Umbilical cord (tissue), 2 donors: ENCODE data around the gene UCN3. TPM values are rescaled to one million over a fixed set of nuclear protein-coding genes. Genes with fewer than 3 reads are reported as not detected.
"Not testable (repeated sequence)": the region's sequence is repeated elsewhere in the genome, so short reads cannot be mapped to it uniquely, and the experiment has no call there.

Experiments used
- DNase-seq: peaks from one replicate; pipeline ENCODE4 v3.0.0-alpha.2; 2015; ENCODE audit warnings: low spot score
- total RNA-seq: library from RNA; depleted of rRNA; stranded (reverse); fragments of >200 nt; gene quantifications from one replicate; pipeline ENCODE4 v1.2.3, GENCODE V29; 2014; ENCODE audit warnings: low replicate concordance; ENCODE audit not compliant: insufficient read depth

Gene UCN3
- total RNA-seq, 1 donor from 2014 or later = not detected

GRCh38 chr10:5406918-5407317, 42.2 kb downstream of the UCN3 start:
- no peak for DNase-seq

GRCh38 chr10:5410787-5411186, 46.0 kb downstream of the UCN3 start:
- not testable (repeated sequence) for DNase-seq

DNA sequence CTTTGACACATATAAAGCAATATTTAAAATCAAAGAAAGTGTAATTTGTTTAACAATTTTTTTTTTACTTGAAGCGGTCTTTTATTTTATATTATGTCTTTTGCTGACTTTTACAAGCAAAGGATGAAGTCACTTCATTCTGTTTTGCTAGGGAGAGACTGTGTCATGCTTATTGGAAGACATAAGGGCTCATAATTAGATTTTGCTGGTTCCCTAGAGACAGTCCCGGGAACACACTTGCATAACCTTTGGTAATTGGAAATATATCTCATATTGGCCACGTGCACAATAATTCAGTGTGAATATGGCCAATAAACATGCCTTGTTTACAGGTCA, 47.1 kb downstream of the UCN3 start:
- DNase-seq = no peak

- peak; percentile 86 for DNase-seq
Measured at GRCh38 chr10:5412277-5412941, 47.6 kb downstream of the UCN3 start, which contains the start of gene NET1. NET1 (plus strand) TSS chr10:5412557; CDS start chr10:5412693, 136 bp downstream.

DNA sequence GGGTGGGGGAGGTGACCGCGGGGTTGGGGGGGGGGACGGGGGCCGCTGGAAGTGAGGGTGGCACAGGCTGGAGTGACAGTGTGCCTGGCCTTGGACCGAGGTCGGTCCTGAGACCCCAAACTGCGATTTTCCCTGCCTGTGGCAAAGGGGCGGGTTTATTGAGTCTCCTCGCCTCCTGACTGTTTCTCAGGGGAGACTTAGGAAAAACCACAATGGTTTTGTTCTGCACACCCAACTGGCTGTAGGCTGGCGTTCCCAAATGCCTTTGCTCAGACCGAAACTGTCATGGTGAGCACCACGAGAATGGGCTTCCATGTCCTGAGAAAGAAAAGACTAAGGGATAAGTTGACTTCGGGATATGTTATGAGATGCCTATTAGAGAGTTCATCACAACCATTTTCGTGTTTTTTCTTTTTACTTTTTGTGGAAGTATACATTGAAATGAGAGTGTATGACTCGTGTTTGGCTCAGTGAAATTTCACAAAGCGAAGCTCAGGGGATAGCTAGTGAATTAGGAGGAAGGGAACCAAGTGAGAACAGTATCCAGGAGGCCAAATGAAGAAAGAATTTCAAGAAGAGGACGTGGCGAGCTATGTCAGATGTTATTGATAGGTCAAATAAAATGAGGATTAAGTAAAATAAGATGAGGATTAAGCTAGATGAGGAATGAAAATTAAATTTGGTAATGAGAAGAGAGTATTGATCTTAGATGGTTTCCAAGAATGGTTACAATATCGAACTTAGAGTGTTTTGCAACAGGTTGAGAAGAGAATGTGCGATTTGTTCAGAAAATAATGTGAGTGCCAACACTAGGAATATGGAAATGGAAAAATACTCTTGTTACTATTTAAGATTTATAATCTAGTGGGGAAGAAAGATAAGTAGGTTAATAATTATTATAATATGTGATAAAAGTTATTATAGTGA, 48.5 kb downstream of the UCN3 start:
- DNase-seq = peak; percentile 19

DNA sequence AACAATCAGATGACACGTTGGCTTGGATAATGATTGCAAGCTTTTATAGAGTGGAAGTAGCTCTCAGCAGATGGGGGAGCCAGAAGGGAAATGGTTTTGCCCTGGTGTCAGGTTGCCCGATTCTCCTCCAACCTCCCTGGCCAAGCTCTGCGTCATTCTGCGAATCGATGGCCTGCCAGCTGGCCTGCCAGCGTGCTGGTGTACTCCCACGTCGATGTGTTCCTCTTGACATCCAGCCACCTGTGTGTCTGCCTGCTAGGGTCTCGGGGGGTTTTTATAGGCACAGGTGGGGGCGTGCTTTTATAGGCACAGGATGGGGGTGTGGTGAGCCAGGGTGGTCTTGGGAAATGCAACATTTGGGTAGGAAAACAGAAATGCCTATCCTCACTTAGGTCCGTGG, 52.2 kb downstream of the UCN3 start:
- no peak for DNase-seq

GRCh38 chr10:5418584-5418983, 53.8 kb downstream of the UCN3 start:
- no peak for DNase-seq

- DNase-seq = no peak
Measured at GRCh38 chr10:5419466-5420094, 54.8 kb downstream of the UCN3 start.

DNA sequence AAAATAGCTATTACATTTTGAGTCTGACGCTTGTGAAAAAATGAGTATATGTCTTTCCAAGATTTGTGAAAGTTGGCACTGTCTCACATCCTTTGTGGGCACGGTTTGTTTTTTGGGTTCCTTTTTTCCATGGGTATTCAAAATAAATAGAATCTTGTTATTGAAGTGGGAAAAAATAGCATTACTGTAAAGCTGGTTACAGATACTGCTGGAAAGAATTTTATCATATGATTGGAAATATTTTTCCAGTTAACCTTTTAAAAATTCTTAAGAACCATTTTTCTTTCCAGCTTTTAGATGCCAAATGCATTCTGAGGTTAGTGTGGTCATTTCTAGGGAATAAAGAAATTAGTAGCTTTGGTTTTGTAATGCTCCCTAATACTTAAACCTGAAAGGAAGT, 59.0 kb downstream of the UCN3 start:
- no peak for DNase-seq

Other genes starting within 250 kb of the UCN3 start
- 2.9 TPM for gene AKR1C8, start 179.8 kb upstream of the UCN3 start, total RNA-seq
- gene AKR1C4, start 168.1 kb upstream of the UCN3 start, total RNA-seq = not detected
- gene TUBAL3, start 39.9 kb downstream of the UCN3 start, total RNA-seq = not detected
- gene NET1, start 47.6 kb downstream of the UCN3 start, total RNA-seq = 63.6 TPM
- not detected for gene CALML5, start 134.6 kb downstream of the UCN3 start, total RNA-seq
- gene CALML3, start 160.0 kb downstream of the UCN3 start, total RNA-seq = not detected